Natural killer cell (primary cell): ENCODE results near the gene CHD6. TPM values are rescaled to one million over a fixed set of nuclear protein-coding genes. Genes with fewer than 3 reads are reported as not detected.

Source experiments
- ATAC-seq, 3 donors: fragments of 150-1000 bp in 2 of 3; fragments of 200-7000 bp in 1 of 3; cut with Tn5 transposase; 1 replicate in 1 of 3; 2 replicates in 2 of 3; pipeline ENCODE4 v1.10.0; 2021; ENCODE audit warnings: mild to moderate bottlenecking in 2 of 3, moderate library complexity in 2 of 3
- DNase-seq, 2 donors: peaks; one replicate each; pipeline versions ENCODE4 v3.0.0 to v3.0.0-alpha.2; 2013 to 2021; ENCODE audit warnings: mixed read lengths in 1 of 2
- H3K27ac ChIP-seq: one replicate; pipeline ENCODE4 v1.5.1; 2013; ENCODE audit warnings: mild to moderate bottlenecking, low read length
- H3K27me3 ChIP-seq: one replicate; pipeline ENCODE4 v1.6.1; 2013; ENCODE audit warnings: low read length; ENCODE audit not compliant: control insufficient read depth, insufficient read depth
- H3K36me3 ChIP-seq: one replicate; pipeline ENCODE4 v1.6.1; 2013; ENCODE audit warnings: low read length; ENCODE audit not compliant: control insufficient read depth, insufficient read depth
- H3K4me1 ChIP-seq: one replicate; pipeline ENCODE4 v1.6.1; 2013; ENCODE audit warnings: low read length; ENCODE audit not compliant: control insufficient read depth, insufficient read depth
- H3K4me3 ChIP-seq: one replicate; pipeline ENCODE4 v1.5.1; 2013; ENCODE audit warnings: low read length
- H3K9me3 ChIP-seq: one replicate; pipeline ENCODE4 v1.6.1; 2013; ENCODE audit warnings: low read length; ENCODE audit not compliant: control insufficient read depth, insufficient read depth
- H3K27ac Mint-ChIP-seq, 2 donors: one replicate each; pipeline ENCODE4 v1.8.0; 2022; ENCODE audit warnings: mild to moderate bottlenecking in 2 of 2, mixed read lengths in 2 of 2, moderate library complexity in 1 of 2
- H3K27me3 Mint-ChIP-seq, 2 donors: one replicate each; pipeline ENCODE4 v1.8.0; 2022; ENCODE audit warnings: low read depth in 2 of 2, mixed read lengths in 2 of 2
- H3K36me3 Mint-ChIP-seq: one replicate; pipeline ENCODE4 v1.8.0; 2022; ENCODE audit warnings: mixed read lengths
- H3K4me1 Mint-ChIP-seq, 2 donors: one replicate each; pipeline ENCODE4 v1.8.0; 2022; ENCODE audit warnings: mixed read lengths in 2 of 2
- H3K4me3 Mint-ChIP-seq: one replicate; pipeline ENCODE4 v1.8.0; 2022; ENCODE audit warnings: mild to moderate bottlenecking, moderate library complexity, mixed read lengths
- H3K9me3 Mint-ChIP-seq, 2 donors: one replicate each; pipeline ENCODE4 v1.8.0; 2022; ENCODE audit warnings: mixed read lengths in 2 of 2
- WGBS: methylation state at CpG from one replicate; pipeline ENCODE4 v1.1.7; 2013; ENCODE audit warnings: missing lambda C conversion rate; ENCODE audit not compliant: insufficient coverage; 5-methylcytosine and 5-hydroxymethylcytosine counted together
- intact Hi-C: fragments of 100-400 bp; cut with micrococcal nuclease; formaldehyde crosslinking; loops from one replicate; pipeline ENCODE4 v1.14.2; 2022
- total RNA-seq, 4 donors: library from RNA; stranded (reverse); fragments of 120-200 nt in 1 of 4; gene quantifications; one replicate each; pipeline versions ENCODE4 v1.2.3 to v1.2.4, GENCODE V29; 2013 to 2022
- TF ChIP-seq, protein P1 (sequence below): fragments of 200-600 bp; IDR thresholded peaks from one replicate; pipeline ENCODE4 v1.8.0; 2022; ENCODE audit warnings: antibody characterized with exemption

CHD6 gene
- total RNA-seq, 3 donors from 2014 or later (not counting 1 experiment from before 2014, with no cell fraction given), result 82.8 to 96.6 (median 90.4) TPM

DNA sequence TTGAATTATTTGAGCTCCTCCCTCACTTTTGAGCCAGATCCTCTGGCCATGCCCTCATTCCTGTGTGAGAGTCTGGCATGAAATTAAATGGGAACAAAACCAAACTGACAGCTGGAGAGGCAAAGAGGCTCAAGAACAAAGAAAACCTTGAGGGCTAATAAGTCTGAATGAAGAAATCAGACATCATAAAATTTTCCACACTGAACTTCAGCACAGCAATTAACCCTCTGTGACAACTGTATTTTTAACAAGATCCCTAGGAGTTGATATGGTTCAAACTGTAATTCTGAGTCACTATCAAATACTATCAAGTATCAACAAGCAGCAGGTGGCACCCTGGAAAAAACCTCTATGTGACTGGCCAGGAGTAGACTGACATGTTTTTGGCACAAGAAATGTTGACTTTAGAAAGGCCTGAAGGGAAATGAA, 142.2 kb downstream of the CHD6 start:
- no peaks in the 10 kb centered on the region for H3K27me3 Mint-ChIP-seq
- DNase-seq (no peak), ATAC-seq (no peak)
- Histone ChIP-seq H3K9me3 (no peaks in the 10 kb centered on the region), H3K27ac (no peak overlapping the region), H3K4me3 (no peak overlapping the region), H3K27me3 (no peaks in the 10 kb centered on the region), H3K4me1 (no peaks in the 10 kb centered on the region), H3K36me3 (peaks cover 25% of the 10 kb centered on the region)
- no peak overlapping the region for H3K27ac Mint-ChIP-seq
- no peaks in the 10 kb centered on the region for H3K9me3 Mint-ChIP-seq
- peaks cover 22% of the 10 kb centered on the region for H3K36me3 Mint-ChIP-seq
- intact Hi-C loops, result no loop called here
- no peak overlapping the region for H3K4me3 Mint-ChIP-seq
- H3K4me1 Mint-ChIP-seq, result peaks cover 6 to 19% of the 10 kb centered on the region in 2 donors
- TF ChIP-seq, protein P1, sequence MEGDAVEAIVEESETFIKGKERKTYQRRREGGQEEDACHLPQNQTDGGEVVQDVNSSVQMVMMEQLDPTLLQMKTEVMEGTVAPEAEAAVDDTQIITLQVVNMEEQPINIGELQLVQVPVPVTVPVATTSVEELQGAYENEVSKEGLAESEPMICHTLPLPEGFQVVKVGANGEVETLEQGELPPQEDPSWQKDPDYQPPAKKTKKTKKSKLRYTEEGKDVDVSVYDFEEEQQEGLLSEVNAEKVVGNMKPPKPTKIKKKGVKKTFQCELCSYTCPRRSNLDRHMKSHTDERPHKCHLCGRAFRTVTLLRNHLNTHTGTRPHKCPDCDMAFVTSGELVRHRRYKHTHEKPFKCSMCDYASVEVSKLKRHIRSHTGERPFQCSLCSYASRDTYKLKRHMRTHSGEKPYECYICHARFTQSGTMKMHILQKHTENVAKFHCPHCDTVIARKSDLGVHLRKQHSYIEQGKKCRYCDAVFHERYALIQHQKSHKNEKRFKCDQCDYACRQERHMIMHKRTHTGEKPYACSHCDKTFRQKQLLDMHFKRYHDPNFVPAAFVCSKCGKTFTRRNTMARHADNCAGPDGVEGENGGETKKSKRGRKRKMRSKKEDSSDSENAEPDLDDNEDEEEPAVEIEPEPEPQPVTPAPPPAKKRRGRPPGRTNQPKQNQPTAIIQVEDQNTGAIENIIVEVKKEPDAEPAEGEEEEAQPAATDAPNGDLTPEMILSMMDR, result no peak

DNA sequence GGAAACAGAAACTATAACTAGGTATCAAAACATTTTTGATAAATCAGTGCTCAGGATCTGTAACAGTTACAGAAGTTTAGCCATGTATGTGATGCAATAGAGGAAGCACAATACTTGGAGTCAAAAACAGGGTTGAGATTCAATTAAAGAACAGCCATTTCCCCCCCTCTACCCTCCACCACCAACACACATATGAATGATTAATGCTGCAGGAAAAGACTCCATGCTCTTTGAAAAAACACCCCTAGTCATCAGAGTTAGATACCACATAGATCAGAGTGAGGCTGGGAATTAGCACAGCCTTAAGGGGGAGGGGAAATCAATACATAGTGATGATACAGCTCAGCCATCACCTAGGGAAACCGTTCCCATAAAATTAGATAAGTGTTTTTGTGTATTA, 142.7 kb downstream of the CHD6 start:
- no peak overlapping the region for H3K27ac Mint-ChIP-seq
- no peaks in the 10 kb centered on the region for H3K9me3 ChIP-seq
- H3K27me3 Mint-ChIP-seq, result no peaks in the 10 kb centered on the region
- H3K4me3 ChIP-seq, result no peak overlapping the region
- no peak overlapping the region for H3K27ac ChIP-seq
- H3K4me3 Mint-ChIP-seq, result no peak overlapping the region
- H3K27me3 ChIP-seq, result no peaks in the 10 kb centered on the region
- H3K4me1 Mint-ChIP-seq, result peaks cover 6 to 20% of the 10 kb centered on the region in 2 donors
- no CpG with 5 or more reads among the region's 1 CpG for WGBS
- no peak for DNase-seq
- no peak for ATAC-seq
- H3K36me3 Mint-ChIP-seq, result peaks cover 27% of the 10 kb centered on the region
- H3K9me3 Mint-ChIP-seq, result no peaks in the 10 kb centered on the region
- intact Hi-C loops, result no loop called here
- TF ChIP-seq, protein P1, result no peak
- no peaks in the 10 kb centered on the region for H3K4me1 ChIP-seq
- H3K36me3 ChIP-seq, result peaks cover 30% of the 10 kb centered on the region

DNA sequence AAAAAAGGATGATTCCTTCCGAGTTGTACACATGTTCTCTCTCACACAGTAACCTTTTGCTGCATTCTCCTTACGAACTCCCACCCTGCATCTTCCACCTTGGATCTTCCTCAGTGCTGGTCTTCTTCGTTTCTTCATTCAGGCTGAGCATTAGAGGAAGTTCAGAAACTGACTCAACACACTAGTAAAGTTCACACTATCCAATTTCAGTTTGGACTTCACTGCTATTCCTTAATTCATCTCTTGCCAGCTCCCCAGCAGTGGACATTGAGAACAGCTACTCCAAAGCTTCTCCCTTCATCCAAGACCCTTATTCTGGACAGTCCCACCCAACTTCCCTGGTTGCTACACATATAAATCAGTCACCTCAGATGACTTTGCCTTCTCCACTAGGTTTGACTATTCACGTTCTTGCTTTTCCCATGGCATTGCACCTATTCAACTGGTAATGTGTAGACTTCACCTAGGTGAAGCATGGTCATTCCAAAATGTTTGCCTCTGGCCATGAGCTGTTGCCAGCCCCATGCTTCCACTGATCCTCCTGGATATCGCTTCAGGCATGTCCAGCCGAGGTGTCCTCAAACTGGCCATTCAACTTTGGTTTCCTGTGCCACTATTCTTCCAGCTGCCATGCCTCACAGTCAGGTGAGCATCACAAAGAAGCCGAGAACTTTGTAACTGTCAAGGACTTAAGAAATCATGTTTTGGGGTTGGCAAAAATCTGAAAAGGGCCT, 147.6 kb downstream of the CHD6 start:
- ATAC-seq (no peak), DNase-seq (no peak)
- Histone ChIP-seq H3K36me3 (peaks cover 40% of the 10 kb centered on the region), H3K4me1 (no peaks in the 10 kb centered on the region), H3K27me3 (no peaks in the 10 kb centered on the region), H3K9me3 (no peaks in the 10 kb centered on the region), H3K4me3 (no peak overlapping the region), H3K27ac (no peak overlapping the region)
- Mint-ChIP-seq H3K4me3 (no peak overlapping the region), H3K4me1 (peaks cover 0 to 7% of the 10 kb centered on the region in 2 donors), H3K9me3 (no peaks in the 10 kb centered on the region), H3K36me3 (peaks cover 14% of the 10 kb centered on the region), H3K27ac (no peak overlapping the region), H3K27me3 (no peaks in the 10 kb centered on the region)
- WGBS, result 97% methylated on average over 7 of the region's 7 CpGs
- TF ChIP-seq, protein P1, result no peak
- intact Hi-C loops, result no loop called here

DNA sequence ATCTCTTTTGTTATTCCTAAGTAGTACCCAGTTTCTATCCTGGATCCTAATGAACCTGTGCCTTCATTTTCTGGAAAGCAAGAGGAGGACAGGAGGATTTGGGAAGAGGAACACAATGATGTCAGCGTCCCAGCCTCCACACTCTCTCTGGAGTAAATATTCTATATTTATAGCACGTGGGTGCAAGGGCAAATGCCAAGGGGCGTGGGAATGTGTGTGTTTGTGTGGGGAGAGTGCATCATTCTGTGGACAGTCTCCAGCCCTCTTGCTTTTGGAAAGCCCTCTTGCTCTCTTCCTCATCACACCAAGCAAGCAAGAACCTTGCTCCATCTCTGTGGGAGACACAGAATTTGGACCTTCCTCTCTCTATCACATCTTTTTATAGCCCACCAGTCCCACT, 148.3 kb downstream of the CHD6 start:
- Mint-ChIP-seq H3K27ac (no peak overlapping the region), H3K9me3 (no peaks in the 10 kb centered on the region), H3K27me3 (no peaks in the 10 kb centered on the region), H3K4me3 (no peak overlapping the region), H3K4me1 (peaks cover 0 to 7% of the 10 kb centered on the region in 2 donors), H3K36me3 (peaks cover 14% of the 10 kb centered on the region)
- no peaks in the 10 kb centered on the region for H3K4me1 ChIP-seq
- no peak overlapping the region for H3K4me3 ChIP-seq
- no peaks in the 10 kb centered on the region for H3K27me3 ChIP-seq
- H3K36me3 ChIP-seq, result peaks cover 38% of the 10 kb centered on the region
- no peak for ATAC-seq
- TF ChIP-seq, protein P1, result no peak
- no peaks in the 10 kb centered on the region for H3K9me3 ChIP-seq
- H3K27ac ChIP-seq, result no peak overlapping the region
- no peak for DNase-seq
- no CpG with 5 or more reads among the region's 3 CpGs for WGBS
- intact Hi-C loops, result no loop called here
